T-helper 17 cell (primary cell): ENCODE measurements around the gene ZNF579. TPM values are rescaled to one million over a fixed set of nuclear protein-coding genes. Genes with fewer than 3 reads are reported as not detected.
"Not testable (repeated sequence)": the region's sequence is repeated elsewhere in the genome, so short reads cannot be mapped to it uniquely, and the experiment has no call there.

ENCODE experiments used
- ATAC-seq: fragments of 150-1000 bp; cut with Tn5 transposase; 2 replicates; pipeline ENCODE4 v1.10.0; 2021; ENCODE audit warnings: mild to moderate bottlenecking, moderate library complexity
- DNase-seq, 3 donors: peaks; one replicate each; pipeline versions ENCODE4 v3.0.0 to v3.0.0-alpha.2; 2020 to 2021
- H3K9me3 ChIP-seq: one replicate; pipeline ENCODE4 v1.7.0; 2013; ENCODE audit warnings: low read length, mild to moderate bottlenecking; ENCODE audit not compliant: control insufficient read depth, poor library complexity, severe bottlenecking
- H3K27ac Mint-ChIP-seq: one replicate; pipeline ENCODE4 v1.8.0; 2022; ENCODE audit warnings: mild to moderate bottlenecking, moderate library complexity, mixed read lengths
- H3K27me3 Mint-ChIP-seq: one replicate; pipeline ENCODE4 v1.8.0; 2022; ENCODE audit warnings: mixed read lengths
- H3K36me3 Mint-ChIP-seq: one replicate; pipeline ENCODE4 v1.8.0; 2022; ENCODE audit warnings: low read depth, mixed read lengths
- H3K4me1 Mint-ChIP-seq: one replicate; pipeline ENCODE4 v1.8.0; 2022; ENCODE audit warnings: mild to moderate bottlenecking, mixed read lengths
- H3K4me3 Mint-ChIP-seq: one replicate; pipeline ENCODE4 v1.8.0; 2022; ENCODE audit warnings: mild to moderate bottlenecking, moderate library complexity, mixed read lengths
- total RNA-seq, 4 donors: library from RNA in 2 of 4; stranded (reverse) in 2 of 4; gene quantifications; one replicate each; pipeline ENCODE4 v1.2.3 and lab custom pipeline; 2022 to 2026

Gene ZNF579
- total RNA-seq, 2 donors from 2014 or later = 5.9 to 6.2 TPM

DNA sequence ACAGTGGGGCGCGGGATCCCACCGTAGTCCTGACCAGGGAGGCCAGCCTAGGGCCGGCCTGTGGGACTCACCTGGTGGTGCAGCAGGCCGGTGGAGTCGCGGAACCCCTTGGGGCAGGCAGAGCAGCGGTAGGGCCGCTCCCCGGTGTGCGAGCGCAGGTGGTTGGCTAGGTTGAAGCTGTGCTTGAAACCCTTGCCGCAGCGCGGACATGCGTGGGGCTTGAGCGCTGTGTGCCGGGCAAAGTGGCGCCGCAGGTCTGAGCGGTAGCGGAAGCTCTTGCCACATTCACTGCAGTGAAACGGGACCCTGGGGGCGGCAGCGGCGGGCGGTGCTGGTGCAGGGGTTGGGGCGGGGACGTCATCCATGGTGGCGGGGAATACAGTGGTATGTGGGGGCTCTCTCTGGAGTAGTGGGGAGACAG is 16.9 kb upstream of the ZNF579 start:
- H3K9me3 ChIP-seq = no peaks in the 10 kb centered on the region
- DNase-seq = no peak
- no peaks in the 10 kb centered on the region for H3K27me3 Mint-ChIP-seq
- no peak for ATAC-seq
- H3K27ac Mint-ChIP-seq = no peak overlapping the region
- peaks cover 17% of the 10 kb centered on the region for H3K4me1 Mint-ChIP-seq
- H3K36me3 Mint-ChIP-seq = peaks cover 8% of the 10 kb centered on the region
- H3K4me3 Mint-ChIP-seq = no peak overlapping the region

DNA sequence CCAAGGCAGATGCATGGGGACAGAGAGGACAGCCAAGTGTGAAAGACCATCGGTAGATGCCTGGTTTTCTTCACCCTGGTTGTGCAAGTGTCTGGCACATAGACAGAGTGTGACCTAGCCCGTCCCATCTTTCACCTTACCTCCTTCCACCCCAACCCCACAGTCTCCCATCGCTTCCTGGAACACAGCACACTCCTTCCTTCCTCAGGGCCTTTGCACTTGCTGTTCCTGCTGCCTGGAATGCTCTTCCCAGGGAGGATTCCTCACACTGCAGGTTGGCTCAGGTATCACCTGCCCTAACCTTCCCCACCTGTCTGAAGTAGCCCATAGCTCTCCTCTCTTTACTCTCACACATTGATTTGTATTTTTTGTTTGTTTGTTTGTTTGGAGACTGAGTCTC is 15.7 kb upstream of the ZNF579 start:
- H3K9me3 ChIP-seq = no peaks in the 10 kb centered on the region
- DNase-seq (no peak), ATAC-seq (no peak)
- Mint-ChIP-seq H3K27me3 (no peaks in the 10 kb centered on the region), H3K27ac (no peak overlapping the region), H3K36me3 (peaks cover 8% of the 10 kb centered on the region), H3K4me3 (no peak overlapping the region), H3K4me1 (peaks cover 13% of the 10 kb centered on the region)

DNA sequence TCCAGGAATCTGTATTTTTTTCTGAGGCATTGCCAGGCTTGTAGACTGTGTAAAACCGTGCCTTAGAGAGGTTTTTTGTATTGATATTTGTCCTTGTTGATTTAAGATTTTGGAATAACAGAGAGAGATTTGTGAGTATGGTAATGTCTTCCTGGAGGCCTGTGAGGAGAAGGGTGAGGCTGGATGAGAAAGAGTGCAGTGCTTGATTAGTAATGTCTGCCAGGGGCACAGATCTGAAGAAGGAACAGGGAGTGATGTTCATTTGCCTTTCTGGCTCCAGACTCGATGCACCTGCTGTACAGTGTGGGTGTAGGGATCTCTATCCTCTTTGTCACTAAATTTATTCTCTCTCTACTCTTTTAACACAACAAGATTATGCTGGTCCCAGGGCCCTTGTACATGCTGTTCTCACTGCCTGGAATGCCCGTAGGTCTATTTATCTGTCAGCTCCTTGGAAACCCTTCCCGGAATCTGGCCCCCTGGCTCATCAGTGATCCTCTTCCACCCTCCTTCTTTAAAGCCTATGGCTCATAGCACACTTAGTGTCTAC is 14.4 kb upstream of the ZNF579 start:
- no peaks in the 10 kb centered on the region for H3K9me3 ChIP-seq
- Mint-ChIP-seq H3K4me3 (no peak overlapping the region), H3K27ac (no peak overlapping the region), H3K27me3 (no peaks in the 10 kb centered on the region), H3K36me3 (peaks cover 8% of the 10 kb centered on the region), H3K4me1 (peaks cover 9% of the 10 kb centered on the region)
- DNase-seq (no peak), ATAC-seq (no peak)

- H3K4me3 Mint-ChIP-seq = no peak overlapping the region
- H3K9me3 ChIP-seq = no peaks in the 10 kb centered on the region
- ATAC-seq (no peak), DNase-seq (no peak)
- H3K27me3 Mint-ChIP-seq = no peaks in the 10 kb centered on the region
- H3K4me1 Mint-ChIP-seq = peaks cover 5% of the 10 kb centered on the region
- peaks cover 8% of the 10 kb centered on the region for H3K36me3 Mint-ChIP-seq
- H3K27ac Mint-ChIP-seq = no peak overlapping the region
Observed at GRCh38 chr19:55593096-55593772, 12.6 kb upstream of the ZNF579 start.

DNA sequence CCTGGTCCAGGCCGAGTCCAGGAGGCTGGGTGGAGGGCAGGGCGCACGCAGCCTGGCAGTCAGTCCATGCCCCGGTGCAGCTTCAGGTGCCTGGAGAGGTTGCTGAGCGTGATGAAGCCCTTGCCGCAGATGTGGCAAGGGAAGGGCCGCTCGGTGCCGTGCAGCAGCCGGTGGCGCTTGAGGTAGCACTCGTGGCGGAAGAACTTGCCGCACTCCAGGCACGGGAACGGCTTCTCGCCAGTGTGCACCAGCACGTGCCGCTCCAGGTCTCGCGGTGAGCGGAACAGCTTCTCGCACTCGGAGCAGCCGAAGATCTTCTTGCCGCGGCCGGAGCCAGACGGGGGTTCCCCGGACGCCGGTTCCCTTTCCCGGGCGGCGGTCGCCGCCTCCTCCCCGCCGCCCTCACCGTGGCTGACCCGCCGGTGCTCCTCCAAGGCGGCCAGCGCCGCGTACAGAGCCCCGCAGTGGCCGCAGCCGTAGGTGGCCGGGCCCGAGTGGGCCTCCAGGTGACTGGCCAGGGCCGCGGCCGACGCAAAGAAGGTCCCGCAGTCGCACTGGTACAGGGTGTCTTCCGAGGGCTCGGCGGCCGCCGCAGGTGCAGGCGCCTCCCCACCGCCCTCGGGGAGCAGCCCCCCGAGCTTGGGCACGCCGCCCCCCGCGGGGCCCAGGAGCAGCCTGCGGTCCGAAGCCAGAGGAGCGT is 11.9 kb upstream of the ZNF579 start:
- no peak overlapping the region for H3K4me3 Mint-ChIP-seq
- peaks cover 8% of the 10 kb centered on the region for H3K36me3 Mint-ChIP-seq
- H3K27me3 Mint-ChIP-seq = no peaks in the 10 kb centered on the region
- ATAC-seq (no peak), DNase-seq (no peak)
- H3K9me3 ChIP-seq = no peaks in the 10 kb centered on the region
- peaks cover 2% of the 10 kb centered on the region for H3K4me1 Mint-ChIP-seq
- no peak overlapping the region for H3K27ac Mint-ChIP-seq

GRCh38 chr19:55591555-55591954 is 10.9 kb upstream of the ZNF579 start:
- Mint-ChIP-seq H3K27ac (no peak overlapping the region), H3K36me3 (peaks cover 7% of the 10 kb centered on the region), H3K27me3 (no peaks in the 10 kb centered on the region), H3K4me1 (peaks cover 7% of the 10 kb centered on the region), H3K4me3 (no peak overlapping the region)
- no peaks in the 10 kb centered on the region for H3K9me3 ChIP-seq
- ATAC-seq (no peak), DNase-seq (no peak)

GRCh38 chr19:55590617-55591016 is 10.0 kb upstream of the ZNF579 start:
- ATAC-seq (no peak), DNase-seq (no peak)
- Mint-ChIP-seq H3K36me3 (peaks cover 3% of the 10 kb centered on the region), H3K4me1 (peaks cover 12% of the 10 kb centered on the region), H3K27me3 (no peaks in the 10 kb centered on the region), H3K27ac (no peak overlapping the region), H3K4me3 (no peak overlapping the region)
- no peaks in the 10 kb centered on the region for H3K9me3 ChIP-seq

DNA sequence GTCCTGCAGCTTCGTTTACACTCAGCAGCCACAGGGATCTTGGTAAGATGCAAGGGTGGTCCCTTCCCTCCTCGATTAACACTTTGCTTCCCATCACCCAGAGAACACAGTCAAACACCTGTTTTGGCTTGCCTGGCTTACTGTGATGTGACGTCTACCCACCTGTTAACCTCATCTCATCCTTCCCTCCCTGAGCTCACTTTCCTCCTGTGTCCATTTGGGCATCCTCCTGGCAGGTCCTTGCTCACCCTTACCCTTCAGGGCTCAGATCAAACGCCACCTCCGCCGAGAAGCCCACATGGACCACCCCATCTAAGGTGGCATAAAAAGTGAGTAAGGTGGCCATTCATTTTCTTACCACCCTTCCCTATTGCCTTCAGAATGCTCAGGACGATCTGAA is 9.5 kb upstream of the ZNF579 start:
- DNase-seq = no peak
- H3K9me3 ChIP-seq = no peaks in the 10 kb centered on the region
- no peak overlapping the region for H3K27ac Mint-ChIP-seq
- H3K27me3 Mint-ChIP-seq = no peaks in the 10 kb centered on the region
- no peak for ATAC-seq
- peaks cover 17% of the 10 kb centered on the region for H3K4me1 Mint-ChIP-seq
- peaks cover 2% of the 10 kb centered on the region for H3K36me3 Mint-ChIP-seq
- H3K4me3 Mint-ChIP-seq = no peak overlapping the region

GRCh38 chr19:55588738-55589137 is 8.1 kb upstream of the ZNF579 start:
- H3K9me3 ChIP-seq = no peaks in the 10 kb centered on the region
- Mint-ChIP-seq H3K4me1 (peaks cover 20% of the 10 kb centered on the region), H3K27me3 (no peaks in the 10 kb centered on the region), H3K4me3 (no peak overlapping the region), H3K36me3 (no peaks in the 10 kb centered on the region), H3K27ac (no peak overlapping the region)
- DNase-seq (no peak), ATAC-seq (no peak)

GRCh38 chr19:55586976-55587668 is 6.5 kb upstream of the ZNF579 start:
- H3K27me3 Mint-ChIP-seq = no peaks in the 10 kb centered on the region
- peak; percentile 83 to 92 (median 87) for DNase-seq
- peak overlapping the region; percentile 72 for H3K27ac Mint-ChIP-seq
- peak; percentile 99 for ATAC-seq
- no peaks in the 10 kb centered on the region for H3K9me3 ChIP-seq
- peaks cover 22% of the 10 kb centered on the region for H3K4me1 Mint-ChIP-seq
- no peaks in the 10 kb centered on the region for H3K36me3 Mint-ChIP-seq
- peak overlapping the region; percentile 90 for H3K4me3 Mint-ChIP-seq

- Mint-ChIP-seq H3K27ac (peak overlapping the region; percentile 72), H3K27me3 (no peaks in the 10 kb centered on the region), H3K4me3 (peak overlapping the region; percentile 90), H3K36me3 (no peaks in the 10 kb centered on the region), H3K4me1 (peaks cover 34% of the 10 kb centered on the region)
- ATAC-seq (no peak), DNase-seq (peak in 2 of 3 donors; percentile 40 to 44)
- no peaks in the 10 kb centered on the region for H3K9me3 ChIP-seq
Observed at GRCh38 chr19:55585658-55586339, 5.2 kb upstream of the ZNF579 start.

DNA sequence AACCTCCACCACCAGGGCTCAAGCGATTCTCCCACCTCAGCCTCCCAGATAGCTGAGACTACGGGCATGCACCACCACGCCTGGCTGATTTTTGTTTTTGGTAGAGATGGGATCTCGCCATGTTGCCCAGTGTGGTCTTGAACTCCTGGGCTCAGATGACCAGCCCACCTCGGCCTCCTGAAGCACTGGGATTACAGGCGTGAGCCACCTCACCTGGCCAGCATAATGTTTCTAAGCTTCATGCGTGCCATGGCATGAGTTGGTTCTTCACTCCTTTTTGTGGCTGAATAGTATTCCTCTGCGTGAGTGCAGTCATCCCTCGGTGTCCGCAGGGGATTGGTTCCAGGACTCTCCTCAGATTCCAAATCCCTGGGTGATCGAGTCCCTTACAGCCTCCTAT is 4.2 kb upstream of the ZNF579 start:
- Mint-ChIP-seq H3K27me3 (no peaks in the 10 kb centered on the region), H3K4me1 (peaks cover 38% of the 10 kb centered on the region), H3K36me3 (no peaks in the 10 kb centered on the region), H3K27ac (peak overlapping the region; percentile 72), H3K4me3 (no peak overlapping the region)
- no peaks in the 10 kb centered on the region for H3K9me3 ChIP-seq
- no peak for ATAC-seq
- DNase-seq = no peak

DNA sequence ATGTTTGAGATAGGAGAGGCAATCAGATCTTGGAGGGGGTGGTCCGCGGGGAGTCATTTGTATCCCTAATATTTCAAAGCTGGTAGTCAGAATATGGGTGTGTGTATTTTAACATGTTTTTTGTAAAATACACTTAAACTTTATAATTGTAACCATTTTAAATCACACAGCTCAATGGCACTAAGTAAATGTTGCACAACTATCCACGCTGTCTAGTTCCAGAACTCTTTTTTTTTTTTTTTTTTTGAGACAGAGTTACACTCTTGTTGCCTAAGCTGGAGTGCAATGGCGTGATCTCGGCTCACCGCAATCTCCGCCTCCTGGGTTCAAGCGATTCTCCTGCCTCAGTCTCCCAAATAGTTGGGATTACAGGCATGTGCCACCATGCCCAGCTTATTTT is 3.2 kb upstream of the ZNF579 start:
- DNase-seq, H3K9me3 ChIP-seq, H3K36me3 Mint-ChIP-seq, H3K4me3 Mint-ChIP-seq, H3K27ac Mint-ChIP-seq, H3K27me3 Mint-ChIP-seq, ATAC-seq: not testable (repeated sequence)
- peaks cover 41% of the 10 kb centered on the region for H3K4me1 Mint-ChIP-seq
